Activated effector memory CD4-positive, alpha-beta T cell treated with Interleukin-2 at 50 U/mL for 16 hours (primary cell): ENCODE results near the gene CCNYL1.
"Not testable (repeated sequence)": the region's sequence is repeated elsewhere in the genome, so short reads cannot be mapped to it uniquely, and the experiment has no call there.

ENCODE experiments used
- DNase-seq: peaks from one replicate; pipeline ENCODE4 v3.0.0-alpha.2; 2020

Gene CCNYL1

DNA sequence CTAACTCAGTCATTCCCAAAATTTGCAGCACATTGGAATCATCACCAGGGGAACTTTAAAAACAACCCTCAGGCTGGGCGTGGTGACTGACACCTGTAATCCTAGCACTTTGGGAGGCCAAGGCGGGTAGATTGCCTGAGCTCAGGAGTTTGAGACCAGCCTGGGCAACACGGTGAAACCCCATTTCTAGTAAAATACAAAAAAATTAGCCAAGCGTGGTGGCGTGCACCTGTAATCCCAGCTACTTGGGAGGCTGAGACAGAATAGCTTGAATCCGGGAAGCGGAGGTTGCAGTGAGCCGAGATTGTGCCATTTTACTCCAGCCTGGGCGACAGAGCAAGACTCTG lies 24.0 kb downstream of the CCNYL1 start:
- not testable (repeated sequence) for DNase-seq

DNA sequence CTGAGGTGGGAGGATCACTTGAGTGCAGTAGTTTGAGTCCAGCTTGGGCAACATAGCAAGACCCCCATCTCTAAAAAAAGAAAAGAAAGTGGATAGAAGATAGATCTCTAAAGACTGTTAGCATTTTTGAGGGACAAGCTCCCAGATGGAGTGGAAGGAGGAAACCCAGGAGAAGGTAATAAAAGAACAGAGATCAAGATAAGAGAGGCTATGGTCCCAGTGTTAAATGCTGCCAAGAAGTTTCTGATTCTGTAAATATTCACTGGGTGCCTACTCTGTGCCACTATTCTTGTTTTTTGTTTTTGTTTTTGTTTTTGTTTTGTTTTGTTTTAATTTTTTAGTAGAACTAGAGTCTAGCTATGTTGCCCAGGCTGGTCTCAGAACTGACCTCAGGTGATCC lies 32.1 kb downstream of the CCNYL1 start:
- no peak for DNase-seq

DNA sequence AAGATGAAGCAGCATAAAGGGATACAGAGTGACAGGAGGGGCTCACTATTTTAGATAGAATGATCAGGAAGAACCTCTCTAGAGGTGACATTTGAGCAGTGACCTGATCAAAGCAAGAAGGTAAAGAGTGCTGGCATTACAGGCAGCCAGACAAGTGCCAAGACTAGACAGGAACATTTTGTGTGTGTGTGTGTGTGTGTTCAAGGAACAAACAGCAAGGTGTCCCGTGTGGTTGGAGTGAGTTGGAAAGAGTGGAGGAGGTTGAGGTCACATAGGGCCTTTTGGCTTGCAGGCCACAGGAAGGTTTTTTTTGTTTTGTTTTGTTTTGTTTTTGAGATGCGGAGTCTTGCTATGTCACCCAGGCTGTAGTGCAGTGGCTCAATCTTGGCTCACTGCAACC lies 32.6 kb downstream of the CCNYL1 start:
- DNase-seq: no peak

DNA sequence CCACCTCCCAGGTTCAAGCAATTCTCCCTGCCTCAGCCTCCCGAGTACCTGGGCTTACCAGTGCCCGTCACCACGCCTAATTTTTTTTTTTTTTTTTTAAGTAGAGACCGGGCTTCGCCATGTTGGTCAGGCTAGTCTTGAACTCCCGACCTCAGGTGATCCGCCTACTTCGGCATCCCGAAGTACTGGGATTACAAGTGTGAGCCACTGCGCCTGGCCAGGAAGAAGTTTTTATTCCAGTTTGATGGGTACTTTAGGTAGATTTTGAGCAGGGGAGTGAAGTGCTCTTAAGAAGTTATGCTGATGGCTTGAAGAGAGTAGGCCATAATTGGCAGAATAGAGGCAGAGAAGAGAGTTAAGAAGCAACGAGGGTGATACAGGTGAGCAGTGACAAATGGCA lies 33.0 kb downstream of the CCNYL1 start:
- DNase-seq: no peak

DNA sequence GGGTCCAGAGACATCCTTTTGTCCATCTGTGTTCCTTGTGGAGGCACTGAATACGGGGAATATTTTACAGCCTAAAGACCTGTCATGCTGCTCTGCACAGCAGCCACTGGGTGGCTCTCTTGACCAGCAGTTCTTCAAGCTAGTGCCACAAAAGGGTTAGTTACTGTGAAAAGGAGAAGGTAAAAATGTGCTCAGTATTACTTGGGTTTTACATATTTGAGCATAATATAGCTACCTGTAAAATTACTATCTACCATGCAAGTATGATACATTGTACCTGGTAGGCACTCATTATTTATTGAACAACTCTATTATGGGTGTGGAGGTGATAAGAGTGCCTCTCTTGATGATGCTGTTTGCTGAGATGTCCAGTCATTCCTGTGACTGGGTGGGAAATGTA lies 34.7 kb downstream of the CCNYL1 start:
- no peak for DNase-seq

DNA sequence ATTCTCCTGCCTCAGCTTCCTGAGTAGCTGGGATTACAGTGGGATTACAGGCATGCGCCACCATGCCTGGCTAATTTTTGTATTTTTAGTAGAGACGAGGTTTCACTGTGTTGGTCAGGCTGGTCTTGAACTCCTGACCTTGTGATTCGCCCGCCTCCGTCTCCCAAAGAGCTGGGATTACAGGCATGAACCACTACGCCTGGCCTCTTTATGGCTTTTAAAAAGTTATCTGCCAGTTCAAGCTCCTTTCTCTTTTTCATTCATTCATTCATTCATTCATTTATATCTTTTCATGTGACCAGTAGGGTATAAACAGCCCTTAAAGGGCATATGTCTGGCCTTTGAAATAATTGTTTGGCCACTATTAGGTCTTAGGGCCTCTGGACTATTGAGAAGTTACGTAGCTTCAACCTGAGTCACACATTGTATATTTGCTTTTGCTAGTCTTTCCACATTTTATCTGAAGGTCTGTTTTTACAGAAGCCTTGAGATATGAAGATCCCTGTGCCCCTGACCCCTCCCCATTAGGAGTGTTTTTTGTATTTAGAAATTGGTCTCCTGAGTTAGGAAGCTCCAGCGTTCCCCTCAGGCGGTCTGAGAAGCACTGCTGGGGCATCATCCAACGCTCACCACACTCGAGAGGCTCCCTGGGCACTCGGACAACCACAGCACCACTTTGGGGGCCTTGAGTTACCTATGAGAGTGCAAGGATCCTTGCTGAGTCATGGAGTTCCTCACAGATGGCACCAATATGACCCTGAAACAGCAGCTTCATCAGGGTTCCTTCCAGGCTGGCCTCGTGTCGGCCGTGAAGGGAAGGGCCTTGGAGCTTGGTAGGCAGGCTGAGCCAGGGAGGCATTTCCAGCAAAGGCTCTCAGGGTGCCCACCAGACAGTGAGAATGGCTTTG lies 36.5 kb downstream of the CCNYL1 start:
- DNase-seq: no peak

DNA sequence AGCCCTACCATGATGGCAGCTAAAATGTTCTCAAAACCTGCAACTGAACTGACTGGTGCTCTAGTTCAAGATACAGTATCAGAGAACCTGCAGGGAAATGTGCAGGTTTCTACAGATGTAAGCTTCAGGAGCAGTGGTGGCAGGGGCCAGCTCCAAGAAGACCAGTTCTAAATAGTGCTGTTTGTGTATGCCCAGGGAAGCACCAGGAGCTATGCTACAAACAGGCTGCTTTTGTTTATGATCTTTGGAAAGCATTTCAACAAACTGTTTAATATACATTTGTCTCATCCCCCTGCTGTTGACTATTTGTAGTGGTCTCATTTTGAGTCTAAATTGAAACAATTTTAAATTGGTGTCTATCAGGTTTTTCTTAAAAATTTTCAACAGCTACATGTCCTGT lies 37.6 kb downstream of the CCNYL1 start:
- DNase-seq: no peak

DNA sequence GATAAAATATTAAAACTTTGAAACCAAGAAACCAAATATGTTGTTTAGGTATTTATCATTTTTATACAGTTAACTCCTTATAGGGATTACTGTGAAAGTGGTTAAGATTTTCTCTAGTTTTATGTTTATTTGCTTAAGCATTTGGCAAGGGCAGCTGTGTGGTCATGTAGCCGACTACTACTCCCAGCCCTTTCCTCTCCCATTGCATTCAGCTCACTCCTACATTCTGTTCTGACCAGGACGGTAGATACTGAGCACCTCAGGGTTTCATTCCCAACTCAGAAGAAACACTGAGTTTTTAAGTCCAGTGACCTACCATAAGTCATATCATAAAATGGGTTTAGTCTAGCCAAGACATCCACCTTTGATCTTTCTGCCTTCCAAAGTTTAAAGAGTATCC lies 38.4 kb downstream of the CCNYL1 start:
- DNase-seq: no peak

DNA sequence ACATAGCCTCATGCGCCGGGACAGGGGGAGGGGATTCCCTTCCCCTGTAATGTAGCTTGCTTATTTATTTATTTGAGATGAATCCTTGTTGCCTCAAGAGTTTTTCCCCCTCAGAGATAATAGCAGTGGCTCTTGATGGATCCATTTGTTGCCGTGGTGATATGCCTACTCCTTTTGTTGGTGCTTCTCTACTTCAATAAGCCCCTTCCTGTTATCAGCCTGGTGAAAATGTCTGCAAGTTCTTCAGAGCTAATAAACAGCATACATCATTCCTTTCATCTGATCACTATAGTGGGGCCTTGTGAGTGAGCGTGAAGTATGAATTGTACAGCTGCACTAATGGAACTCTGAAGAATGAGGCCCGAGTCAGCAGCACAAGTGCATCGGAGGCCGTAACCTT lies 38.9 kb downstream of the CCNYL1 start:
- no peak for DNase-seq

DNA sequence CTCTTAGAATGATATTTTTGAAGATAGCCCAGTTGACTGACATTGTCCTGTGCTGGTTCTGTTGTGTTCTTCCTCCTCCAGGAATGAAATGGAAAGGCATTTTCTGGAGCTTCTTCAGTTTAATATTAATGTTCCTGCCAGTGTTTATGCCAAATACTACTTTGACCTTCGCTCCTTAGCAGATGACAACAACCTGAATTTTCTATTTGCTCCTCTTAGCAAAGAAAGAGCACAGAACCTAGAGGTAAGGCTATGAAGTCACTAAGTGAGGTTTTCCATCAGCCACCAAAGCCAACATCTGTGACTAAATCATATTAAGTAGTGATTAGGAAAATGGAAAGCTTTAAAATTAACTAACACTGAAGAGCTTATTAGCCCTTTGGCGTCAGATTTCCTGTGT lies 39.4 kb downstream of the CCNYL1 start:
- DNase-seq: no peak

DNA sequence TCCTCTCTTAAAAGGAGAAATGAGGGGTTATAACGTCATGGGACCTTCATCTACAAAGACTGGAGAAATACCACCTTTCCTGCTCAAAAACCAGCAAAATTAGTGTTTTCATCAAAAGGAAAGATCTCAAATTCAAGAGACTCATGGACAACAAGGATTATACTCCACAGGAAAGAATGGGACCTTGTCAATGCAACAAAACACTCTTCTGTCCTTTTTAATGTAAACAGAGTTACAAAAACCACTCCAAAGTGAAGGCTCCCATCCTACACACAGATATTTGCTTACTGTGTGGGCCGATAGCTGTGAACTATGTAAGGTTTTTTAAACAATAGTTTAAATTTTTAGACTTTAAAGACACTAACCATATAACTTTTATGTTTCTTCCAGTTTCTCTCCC lies 42.2 kb downstream of the CCNYL1 start:
- DNase-seq: not testable (repeated sequence)

DNA sequence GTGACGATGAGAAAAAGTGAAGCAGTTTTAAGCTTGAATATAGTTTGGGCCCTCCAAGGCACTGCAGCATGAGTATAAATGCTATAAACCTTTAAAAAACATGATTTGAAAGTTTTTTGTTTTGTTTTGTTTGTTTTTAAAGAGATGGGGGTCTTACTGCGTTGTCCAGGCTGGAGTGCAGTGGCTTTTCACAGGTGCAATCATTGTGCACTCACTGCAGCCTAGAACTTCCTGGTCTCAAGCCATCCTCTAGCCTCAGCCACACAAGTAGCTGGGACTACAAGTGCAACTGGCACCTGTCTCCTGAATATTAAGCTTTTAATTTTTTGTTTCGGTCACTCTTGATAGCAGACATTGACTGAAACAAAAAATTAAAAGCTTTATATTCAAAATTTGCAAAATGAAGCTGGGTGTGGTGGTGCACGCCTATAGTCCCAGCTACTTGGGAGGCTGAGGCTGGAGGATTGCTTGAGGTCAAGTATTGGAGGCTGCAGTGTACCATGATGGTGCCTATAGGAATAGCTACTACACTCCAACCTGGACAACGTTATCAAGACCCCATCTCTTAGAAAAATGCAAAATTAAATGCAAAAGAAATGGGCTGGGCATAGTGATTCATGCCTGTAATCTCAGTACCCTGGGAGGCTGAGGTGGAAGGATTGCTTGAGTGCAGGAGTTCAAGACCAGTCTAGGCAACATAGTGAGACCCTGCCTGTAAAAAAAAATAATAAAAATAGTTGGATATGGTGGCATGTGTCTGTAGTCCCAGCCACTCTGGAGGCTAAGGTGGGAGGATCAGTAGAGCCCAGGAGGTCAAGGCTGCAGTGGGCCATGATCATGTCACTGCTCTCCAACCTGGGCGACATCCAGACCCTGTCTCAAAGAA lies 43.3 kb downstream of the CCNYL1 start:
- no peak for DNase-seq

DNA sequence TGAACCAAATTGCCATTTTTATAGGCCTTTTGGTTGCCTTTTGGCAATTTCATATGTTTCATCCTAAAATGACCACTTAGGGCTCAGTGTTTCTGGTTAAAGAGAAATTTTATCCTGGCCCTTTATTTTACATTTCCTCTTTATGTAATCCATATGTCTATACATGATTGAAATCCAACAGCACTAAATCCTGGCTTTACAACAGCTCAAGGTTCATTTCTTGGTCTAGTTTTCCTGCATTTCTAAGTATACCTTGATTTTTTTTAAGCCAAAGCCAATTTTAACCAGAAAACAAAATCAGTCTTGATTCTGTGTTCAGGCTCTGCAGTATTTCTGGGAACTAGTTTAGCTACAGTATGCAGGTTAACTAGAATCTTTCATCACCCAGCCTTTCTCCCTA lies 46.6 kb downstream of the CCNYL1 start:
- no peak for DNase-seq

DNA sequence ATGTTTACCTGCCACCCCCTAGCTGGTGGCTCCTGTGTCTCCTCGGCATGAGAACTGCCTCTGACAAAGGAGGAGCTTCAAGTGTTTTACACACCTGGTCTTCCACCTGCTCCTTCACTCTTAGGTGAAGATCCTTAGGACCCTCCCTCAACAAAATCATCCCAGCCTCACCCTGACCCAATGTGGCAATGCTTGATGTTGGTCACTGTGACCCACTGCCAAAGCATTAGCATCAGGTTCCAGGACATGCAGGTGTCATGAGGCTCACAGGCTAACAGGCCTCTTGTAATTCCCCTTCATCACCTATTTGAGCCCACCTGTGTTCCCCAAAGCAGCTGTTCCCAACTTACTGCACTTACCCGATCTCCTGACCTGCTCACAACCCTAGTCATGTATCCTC lies 48.5 kb downstream of the CCNYL1 start:
- no peak for DNase-seq

DNA sequence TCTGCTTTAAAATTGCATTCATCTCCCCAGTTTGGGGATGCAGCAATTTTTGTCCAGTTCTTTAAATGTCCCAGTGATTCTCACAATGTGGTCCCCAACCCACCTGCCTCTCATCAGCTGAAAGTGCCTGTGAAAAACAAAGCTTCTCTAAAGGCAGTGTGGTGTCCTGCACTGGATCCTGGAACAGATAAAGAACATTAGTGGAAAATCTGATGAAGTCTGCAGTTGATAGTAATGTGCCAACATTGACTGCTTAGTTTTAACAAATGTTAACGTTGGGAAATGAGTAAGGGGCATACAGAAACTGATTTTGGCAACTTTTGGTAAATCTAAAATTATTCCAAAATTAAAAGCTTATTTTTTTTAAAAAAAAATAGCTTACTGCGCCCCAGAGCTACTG lies 49.0 kb downstream of the CCNYL1 start:
- DNase-seq: no peak

DNA sequence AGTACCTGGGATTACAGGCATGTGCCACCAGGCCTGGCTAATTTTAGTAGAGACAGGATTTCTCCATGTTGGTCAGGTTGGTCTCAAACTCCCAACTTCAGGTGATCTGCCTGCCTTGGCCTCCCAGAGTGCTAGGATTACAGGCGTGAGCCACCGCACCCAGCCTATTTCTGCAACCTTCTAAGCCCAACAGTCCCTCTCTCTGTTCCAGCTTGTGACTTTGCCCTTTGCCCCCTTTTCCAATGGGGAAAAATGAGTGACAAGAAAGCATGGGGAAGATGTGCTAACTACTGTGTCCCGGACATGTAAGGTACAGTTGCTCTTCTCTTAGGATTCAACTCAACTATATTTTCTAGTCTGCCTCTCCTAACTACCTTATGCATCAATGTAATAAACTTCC lies 50.0 kb downstream of the CCNYL1 start:
- not testable (repeated sequence) for DNase-seq

DNA sequence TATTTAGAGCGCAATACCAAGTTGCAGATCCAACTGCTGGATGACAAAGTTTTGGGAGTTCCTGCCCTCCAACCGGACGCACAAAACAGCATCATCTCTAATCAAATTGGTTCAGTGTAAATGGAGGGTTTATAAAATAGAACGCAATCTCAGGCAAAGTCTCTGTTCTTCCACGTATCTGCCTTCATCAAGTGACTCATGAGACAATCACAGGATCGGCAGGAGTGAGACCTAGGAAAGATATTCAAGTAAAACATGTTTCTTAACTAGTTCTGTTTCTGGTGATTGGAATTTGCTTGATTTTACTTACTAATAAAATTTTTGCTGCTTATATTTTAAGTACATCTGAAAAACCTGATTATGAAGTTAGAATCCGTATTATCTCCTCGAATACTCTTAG lies 50.7 kb downstream of the CCNYL1 start:
- no peak for DNase-seq

DNA sequence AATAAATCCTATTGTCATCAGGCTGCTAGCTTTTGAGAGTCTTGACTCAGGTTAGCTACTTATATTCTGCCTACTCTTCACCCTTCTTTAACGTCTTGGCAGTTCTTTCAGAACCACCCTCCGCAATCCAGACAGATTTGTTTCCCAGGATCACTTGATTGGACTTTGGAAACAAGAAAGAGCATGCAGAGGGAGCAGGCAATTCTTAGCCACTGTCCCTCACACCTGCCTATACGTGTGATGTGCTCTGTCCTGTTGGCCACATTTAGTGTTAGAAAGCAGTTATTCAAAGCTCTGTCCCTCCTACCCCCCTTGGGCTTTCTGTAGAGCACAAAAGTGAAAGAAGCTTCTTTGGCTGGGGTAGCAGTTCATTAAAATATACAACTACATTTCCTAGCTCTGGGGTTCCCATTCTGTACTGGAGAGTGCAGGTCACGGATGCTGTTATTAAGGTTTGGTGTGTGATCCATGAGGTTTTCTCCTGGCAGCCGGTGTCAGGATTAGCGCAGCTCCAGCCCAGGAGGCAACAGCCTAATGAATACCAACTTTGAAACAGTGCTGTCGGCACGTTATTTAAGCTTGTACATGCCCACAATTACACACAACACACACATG lies 52.0 kb downstream of the CCNYL1 start:
- no peak for DNase-seq

DNA sequence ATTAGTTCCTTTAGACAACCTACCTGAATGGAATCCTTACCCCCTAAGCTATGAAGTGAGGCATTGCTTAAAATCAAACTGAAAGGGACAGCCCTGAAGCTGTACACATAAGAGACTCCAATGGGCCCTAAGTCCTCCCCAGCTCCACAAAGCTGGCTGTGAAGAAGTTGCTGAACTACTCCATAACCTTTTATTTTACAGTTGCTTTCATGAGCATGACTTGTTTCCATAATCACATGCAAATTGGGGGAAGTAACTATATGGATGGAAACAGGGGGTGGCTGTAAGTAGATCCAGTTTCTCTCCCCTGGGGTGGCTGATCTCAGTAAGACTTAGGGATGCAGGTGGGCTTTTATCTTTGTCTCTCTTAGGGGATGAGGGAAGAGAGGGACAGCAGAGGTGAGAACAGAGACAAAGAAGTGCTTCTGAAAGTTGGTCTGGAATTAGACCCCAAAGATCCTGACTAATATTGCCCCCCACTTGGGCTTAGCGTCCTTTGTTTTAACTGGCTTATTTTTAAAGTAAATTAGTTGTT lies 52.7 kb downstream of the CCNYL1 start:
- DNase-seq: no peak

DNA sequence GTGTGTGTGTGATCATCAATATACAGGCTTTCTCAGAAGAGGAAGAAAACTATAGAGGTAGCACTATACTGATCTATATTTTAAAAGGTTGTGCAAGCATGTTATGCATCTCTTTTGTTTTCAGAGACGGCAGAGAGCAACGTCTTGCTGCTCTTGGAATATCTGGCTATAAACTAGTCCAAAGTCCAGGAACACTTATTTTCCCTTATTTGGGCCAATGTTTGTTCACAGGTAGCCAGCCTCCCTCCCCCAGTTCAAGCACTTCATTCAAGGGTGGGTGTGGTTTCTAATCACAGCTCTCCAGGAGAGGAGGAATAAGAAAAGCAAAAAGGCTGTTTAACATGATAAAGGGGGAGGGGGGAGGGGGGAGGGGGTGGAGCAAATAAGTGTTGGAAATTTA lies 54.1 kb downstream of the CCNYL1 start:
- DNase-seq: no peak

DNA sequence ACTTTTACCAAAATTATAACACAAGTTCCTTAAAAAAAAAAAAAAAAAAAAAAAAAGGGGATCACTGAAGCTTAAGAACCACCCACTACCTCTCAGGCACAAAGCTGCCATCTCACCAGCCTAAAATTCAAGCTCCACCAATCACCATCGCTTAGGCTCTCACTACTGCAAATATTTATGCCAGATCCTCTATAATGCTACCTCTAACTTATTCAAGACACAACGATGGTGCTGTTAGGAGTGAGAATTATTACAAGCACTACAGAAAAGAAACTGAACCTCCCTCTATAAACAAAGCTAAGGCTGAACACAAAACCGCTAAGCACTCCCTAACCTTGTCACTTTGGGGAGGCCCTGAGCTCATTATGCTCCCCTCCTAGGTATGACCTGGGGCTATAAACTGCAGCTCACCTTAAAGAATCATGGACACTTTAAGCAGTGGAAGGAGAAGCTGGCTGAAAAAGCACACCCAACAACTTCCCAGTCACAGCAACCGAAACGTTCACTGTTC lies 54.7 kb downstream of the CCNYL1 start:
- DNase-seq: no peak

DNA sequence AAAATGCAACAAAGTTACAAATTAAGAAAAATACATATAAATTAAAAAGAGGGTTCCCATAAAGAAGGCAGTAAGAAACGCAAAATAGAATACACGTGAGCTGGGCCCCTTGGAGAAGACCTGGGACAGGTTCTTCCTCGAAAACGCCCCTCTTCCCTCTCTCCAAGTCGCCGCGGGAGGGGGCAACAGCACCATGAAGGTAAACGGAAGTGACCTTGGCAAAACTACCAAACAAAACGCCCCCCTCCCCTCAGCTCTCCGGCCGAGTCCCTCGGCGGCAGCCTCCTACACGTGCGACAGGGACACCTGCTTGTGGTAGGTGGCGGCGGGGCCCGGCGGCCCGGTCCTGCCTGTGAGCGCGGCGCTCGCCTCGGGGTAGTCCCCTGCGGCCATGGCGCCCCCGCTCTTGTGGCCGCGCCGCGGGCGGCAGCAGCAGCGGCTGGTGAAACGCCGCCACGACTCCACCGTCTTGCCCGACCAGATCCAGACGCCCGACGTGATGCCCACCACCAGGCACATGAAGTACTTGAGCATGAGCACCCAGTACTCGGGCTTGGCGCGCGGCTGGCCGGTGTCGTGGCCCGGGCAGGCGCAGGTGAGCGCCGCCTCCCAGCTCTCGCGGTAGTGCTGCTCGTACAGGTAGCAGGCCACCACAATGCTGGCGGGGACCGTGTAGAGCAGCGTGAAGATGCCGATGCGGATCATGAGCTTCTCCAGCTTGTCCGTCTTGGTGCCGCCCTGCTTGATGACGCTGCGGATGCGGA lies 55.4 kb downstream of the CCNYL1 start:
- no peak for DNase-seq
